Astrocyte of the spinal cord (primary cell): ENCODE results near the gene TRAPPC13.
"Not testable (repeated sequence)": the region's sequence is repeated elsewhere in the genome, so short reads cannot be mapped to it uniquely, and the experiment has no call there.

Experiments
- DNase-seq: peaks from one replicate; pipeline ENCODE4 v3.0.0; 2011; ENCODE audit warnings: low read depth, low spot score
- H3K4me3 ChIP-seq: 2 replicates; pipeline ENCODE4 v1.5.1; 2011; ENCODE audit warnings: low read depth, mild to moderate bottlenecking, low read length, moderate library complexity
- in situ Hi-C: cut with HindIII; loops from 2 replicates; pipeline ENCODE4 v1.10.0; 2017; ENCODE audit warnings: low sequenced_read_pairs
- TF ChIP-seq, protein P1 (sequence below): IDR thresholded peaks from 2 replicates; pipeline ENCODE4 v1.5.1; 2012; ENCODE audit warnings: low read depth, mild to moderate bottlenecking, low read length, inconsistent platforms

TRAPPC13 gene

DNA sequence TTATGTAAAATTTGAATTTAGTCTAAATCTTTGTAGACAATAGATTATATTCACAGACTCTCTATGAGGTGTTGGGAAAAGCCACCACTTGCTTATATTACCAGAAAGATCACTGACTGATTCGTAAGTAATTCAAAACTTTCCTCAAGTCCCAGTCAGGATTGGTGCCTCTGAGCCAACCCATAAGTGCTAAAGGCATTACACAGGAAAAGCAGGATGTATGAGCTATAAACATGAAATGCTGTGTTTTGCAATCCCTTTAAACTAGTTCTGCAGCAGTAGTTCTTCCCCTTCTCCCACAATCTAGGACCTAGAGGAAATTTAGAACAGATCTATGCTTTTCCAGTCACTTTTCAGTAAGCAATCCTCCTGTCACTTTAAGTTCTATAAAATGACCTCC, 48.0 kb downstream of the TRAPPC13 start:
- TF ChIP-seq, protein P1, sequence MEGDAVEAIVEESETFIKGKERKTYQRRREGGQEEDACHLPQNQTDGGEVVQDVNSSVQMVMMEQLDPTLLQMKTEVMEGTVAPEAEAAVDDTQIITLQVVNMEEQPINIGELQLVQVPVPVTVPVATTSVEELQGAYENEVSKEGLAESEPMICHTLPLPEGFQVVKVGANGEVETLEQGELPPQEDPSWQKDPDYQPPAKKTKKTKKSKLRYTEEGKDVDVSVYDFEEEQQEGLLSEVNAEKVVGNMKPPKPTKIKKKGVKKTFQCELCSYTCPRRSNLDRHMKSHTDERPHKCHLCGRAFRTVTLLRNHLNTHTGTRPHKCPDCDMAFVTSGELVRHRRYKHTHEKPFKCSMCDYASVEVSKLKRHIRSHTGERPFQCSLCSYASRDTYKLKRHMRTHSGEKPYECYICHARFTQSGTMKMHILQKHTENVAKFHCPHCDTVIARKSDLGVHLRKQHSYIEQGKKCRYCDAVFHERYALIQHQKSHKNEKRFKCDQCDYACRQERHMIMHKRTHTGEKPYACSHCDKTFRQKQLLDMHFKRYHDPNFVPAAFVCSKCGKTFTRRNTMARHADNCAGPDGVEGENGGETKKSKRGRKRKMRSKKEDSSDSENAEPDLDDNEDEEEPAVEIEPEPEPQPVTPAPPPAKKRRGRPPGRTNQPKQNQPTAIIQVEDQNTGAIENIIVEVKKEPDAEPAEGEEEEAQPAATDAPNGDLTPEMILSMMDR: no peak
- H3K4me3 ChIP-seq: no peak overlapping the region
- DNase-seq: no peak
- in situ Hi-C loops: no loop called here

DNA sequence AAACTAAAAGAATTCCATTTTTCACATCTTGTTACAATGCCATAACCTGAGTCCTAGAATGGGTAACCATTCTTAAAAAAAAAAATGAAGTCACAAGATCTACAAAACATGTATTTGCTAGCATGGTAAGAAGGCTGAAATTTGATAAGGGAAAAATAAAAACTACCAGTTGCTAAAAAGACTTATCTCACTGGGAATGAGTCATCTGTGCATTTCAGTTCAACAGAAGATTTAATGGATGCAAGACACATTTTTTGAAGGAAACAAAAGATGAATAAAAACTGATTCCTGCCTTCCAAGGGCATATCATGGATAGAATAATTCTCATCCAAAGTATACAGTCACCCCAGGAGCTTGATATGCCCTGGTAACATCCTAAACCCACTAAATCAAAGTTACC, 49.9 kb downstream of the TRAPPC13 start:
- H3K4me3 ChIP-seq: no peak overlapping the region
- DNase-seq: no peak
- in situ Hi-C loops: no loop called here
- TF ChIP-seq, protein P1: no peak

DNA sequence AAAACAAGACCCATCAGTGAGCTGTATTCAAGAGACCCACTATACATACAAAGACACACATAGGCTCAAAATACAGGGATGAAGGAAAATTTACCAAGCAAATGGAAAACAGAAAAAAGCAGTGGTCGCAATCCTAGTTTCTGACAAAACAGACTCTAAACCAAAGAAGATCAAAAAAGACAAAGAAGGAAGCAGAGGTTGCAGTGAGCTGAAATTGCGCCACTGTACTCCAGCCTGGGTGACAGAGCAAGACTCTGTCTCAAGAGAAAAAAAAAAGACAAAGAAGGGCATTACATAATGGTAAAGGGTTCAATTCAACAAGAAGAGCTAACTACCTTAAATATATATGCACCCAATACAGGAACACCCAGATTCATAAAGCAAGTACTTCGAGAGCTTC, 51.2 kb downstream of the TRAPPC13 start:
- H3K4me3 ChIP-seq, DNase-seq, in situ Hi-C loops: not testable (repeated sequence)

DNA sequence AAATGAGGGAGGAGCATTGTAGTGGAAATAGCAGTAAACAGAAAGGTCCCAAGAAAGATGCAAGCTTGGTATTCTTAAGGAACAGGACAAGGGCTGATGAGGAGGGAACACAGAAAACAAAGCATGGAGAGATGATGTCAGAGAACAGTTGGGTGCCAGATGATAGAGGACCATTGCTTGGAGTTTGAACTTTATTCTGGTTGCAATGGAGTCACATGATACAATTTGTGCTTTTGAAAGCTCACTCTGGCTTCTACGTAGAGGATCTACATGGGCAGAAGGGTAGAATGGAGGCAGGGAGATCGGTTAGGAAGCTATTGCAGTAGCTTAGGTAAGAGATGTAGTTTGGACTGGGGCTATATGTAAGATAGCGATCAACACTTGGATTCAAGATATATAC, 57.3 kb downstream of the TRAPPC13 start:
- no peak for DNase-seq
- in situ Hi-C loops: no loop called here
- TF ChIP-seq, protein P1: no peak
- H3K4me3 ChIP-seq: no peak overlapping the region

DNA sequence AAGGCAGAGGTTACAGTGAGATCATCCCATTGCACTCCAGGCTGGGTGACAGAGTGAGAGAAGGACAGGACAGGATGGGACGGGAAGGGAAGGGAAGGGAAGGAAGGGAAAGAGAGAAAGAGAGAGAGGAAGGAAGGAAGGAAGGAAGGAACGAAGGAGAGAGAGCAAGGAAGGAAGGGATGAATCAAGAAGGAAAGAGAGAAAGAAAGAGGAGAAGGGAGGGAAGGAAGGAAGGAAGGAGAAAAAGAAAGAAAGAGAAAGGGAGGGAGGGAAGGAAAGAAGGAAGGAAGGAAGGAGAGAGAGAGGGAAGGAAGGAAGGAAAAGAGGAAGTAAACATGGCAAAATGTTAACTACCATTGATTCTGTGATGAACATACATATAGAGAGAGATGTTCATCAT, 68.3 kb downstream of the TRAPPC13 start:
- H3K4me3 ChIP-seq: no peak overlapping the region
- in situ Hi-C loops: no loop called here
- TF ChIP-seq, protein P1: no peak
- DNase-seq: no peak

DNA sequence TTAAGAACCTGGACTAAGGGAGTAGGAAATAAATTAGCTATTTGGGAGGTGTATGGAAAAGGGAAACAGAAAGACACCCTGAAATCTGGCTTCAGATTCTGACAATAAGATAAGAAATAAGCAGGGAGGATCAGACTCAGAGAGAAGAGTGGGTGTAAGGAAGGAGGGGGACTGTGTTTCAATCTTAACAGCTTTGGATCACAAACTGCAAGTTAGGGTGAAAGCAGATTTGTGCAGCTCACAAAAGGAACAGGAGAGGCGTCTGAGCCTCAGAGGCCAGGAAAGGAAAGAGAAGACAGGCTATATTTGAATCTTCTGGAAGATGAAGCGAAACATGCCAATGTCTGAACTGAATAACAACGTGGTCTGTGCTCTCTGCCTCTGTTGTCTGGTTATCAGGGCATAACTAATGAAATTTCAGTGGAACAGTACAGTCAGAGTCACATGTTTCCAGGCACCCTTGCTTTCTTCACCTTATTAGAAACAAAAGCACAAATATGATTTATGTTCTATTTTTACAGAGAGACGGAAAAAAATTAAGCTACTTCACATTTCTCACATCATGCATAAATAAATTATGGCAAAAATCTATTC, 70.4 kb downstream of the TRAPPC13 start:
- in situ Hi-C loops: no loop called here
- no peak overlapping the region for H3K4me3 ChIP-seq
- DNase-seq: no peak
- TF ChIP-seq, protein P1: no peak

DNA sequence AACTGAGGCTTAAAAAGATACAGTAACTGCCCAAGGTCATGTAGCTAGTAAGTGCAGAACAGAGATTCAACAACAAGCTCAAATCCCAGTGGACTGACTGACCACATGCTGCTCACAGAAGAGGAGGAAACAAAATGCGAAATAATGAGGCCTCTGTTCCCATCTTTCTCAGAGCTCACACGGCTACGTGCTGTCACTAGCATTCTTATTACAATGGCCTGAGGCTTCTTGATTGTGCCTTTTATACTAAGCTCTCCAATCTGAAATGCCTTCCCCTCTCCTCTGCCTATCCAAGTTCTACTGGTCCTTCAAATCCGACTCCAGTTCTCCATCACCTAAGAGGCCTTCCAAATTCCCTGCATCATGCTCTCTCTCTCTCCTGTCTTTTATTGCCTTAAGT, 71.1 kb downstream of the TRAPPC13 start:
- in situ Hi-C loops: no loop called here
- no peak for DNase-seq
- TF ChIP-seq, protein P1: no peak

More for the DNA sequence above, 71.1 kb downstream of the TRAPPC13 start:
- no peak overlapping the region for H3K4me3 ChIP-seq
